ENCODE measurements around the gene GID8. TPM values are rescaled to one million over a fixed set of nuclear protein-coding genes. Genes with fewer than 3 reads are reported as not detected.

GID8 gene
- total and polyA plus RNA-seq, 2 of the 13 experiments (the other 11 are each of a cell fraction or from before 2014, with no cell fraction given), result 39.6 to 59.8 TPM

DNA sequence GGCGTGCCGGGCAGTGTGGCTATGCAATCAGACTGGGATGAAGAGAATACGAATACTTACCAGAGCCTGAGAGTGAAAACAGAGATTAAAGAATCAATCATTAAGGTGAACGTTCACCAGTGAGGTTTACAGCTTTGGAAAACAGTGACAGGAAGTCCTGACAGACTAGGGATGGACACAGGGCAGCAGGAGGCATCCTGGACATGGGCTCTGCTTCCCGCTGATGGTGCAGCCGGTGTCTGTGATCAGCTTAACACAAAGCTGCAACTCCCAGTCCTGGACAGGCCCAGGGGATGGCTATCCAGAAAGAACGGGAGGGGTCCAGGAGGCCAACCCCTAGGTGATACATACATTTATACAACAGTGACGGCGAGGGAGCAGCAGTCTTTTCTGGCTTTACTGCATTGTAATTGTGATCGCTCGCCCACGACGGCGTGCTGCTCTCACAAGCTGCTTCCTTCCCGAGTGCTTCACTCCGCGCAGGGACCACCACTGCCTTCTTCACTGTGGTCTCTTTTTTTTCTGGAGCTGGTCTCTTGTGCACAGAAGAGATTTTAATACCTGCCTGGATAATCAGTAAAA lies 32.3 kb upstream of the GID8 start (continued):
- TF ChIP-seq, protein P1, sequence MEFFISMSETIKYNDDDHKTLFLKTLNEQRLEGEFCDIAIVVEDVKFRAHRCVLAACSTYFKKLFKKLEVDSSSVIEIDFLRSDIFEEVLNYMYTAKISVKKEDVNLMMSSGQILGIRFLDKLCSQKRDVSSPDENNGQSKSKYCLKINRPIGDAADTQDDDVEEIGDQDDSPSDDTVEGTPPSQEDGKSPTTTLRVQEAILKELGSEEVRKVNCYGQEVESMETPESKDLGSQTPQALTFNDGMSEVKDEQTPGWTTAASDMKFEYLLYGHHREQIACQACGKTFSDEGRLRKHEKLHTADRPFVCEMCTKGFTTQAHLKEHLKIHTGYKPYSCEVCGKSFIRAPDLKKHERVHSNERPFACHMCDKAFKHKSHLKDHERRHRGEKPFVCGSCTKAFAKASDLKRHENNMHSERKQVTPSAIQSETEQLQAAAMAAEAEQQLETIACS (CRISPR knock-in tag; IDR thresholded peaks at IDR 0.05), result no peak
- no peak for TF ChIP-seq ESRRA (CRISPR knock-in tag; IDR thresholded peaks at IDR 0.05; ENCODE audit: low read depth)
- no peak for TF ChIP-seq KDM3A (CRISPR knock-in tag; IDR thresholded peaks at IDR 0.05; ENCODE audit: low read depth)
- TF ChIP-seq ZMYM3 (CRISPR knock-in tag; IDR thresholded peaks at IDR 0.05), result no peak
- TF ChIP-seq, protein P2, sequence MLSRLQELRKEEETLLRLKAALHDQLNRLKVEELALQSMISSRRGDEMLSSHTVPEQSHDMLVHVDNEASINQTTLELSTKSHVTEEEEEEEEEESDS (CRISPR knock-in tag; IDR thresholded peaks at IDR 0.05; ENCODE audit: borderline replicate concordance), result no peak
- TF ChIP-seq TEAD3 (CRISPR knock-in tag; optimal IDR thresholded peaks at IDR 0.05; ENCODE audit: borderline replicate concordance), result no peak
- TF ChIP-seq MED8 (CRISPR knock-in tag; IDR thresholded peaks at IDR 0.05; ENCODE audit: insufficient replicate concordance), result no peak
- no peak for TF ChIP-seq ZNF7 (CRISPR knock-in tag; IDR thresholded peaks at IDR 0.05)
- TF ChIP-seq, protein P3, sequence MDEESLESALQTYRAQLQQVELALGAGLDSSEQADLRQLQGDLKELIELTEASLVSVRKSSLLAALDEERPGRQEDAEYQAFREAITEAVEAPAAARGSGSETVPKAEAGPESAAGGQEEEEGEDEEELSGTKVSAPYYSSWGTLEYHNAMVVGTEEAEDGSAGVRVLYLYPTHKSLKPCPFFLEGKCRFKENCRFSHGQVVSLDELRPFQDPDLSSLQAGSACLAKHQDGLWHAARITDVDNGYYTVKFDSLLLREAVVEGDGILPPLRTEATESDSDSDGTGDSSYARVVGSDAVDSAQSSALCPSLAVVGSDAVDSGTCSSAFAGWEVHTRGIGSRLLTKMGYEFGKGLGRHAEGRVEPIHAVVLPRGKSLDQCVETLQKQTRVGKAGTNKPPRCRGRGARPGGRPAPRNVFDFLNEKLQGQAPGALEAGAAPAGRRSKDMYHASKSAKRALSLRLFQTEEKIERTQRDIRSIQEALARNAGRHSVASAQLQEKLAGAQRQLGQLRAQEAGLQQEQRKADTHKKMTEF (CRISPR knock-in tag; IDR thresholded peaks at IDR 0.05), result no peak
- TF ChIP-seq ZNF510 (CRISPR knock-in tag; IDR thresholded peaks at IDR 0.05; ENCODE audit: low read depth), result no peak
- TF ChIP-seq CENPX (CRISPR knock-in tag; IDR thresholded peaks at IDR 0.05), result no peak
- TF ChIP-seq, protein P4, sequence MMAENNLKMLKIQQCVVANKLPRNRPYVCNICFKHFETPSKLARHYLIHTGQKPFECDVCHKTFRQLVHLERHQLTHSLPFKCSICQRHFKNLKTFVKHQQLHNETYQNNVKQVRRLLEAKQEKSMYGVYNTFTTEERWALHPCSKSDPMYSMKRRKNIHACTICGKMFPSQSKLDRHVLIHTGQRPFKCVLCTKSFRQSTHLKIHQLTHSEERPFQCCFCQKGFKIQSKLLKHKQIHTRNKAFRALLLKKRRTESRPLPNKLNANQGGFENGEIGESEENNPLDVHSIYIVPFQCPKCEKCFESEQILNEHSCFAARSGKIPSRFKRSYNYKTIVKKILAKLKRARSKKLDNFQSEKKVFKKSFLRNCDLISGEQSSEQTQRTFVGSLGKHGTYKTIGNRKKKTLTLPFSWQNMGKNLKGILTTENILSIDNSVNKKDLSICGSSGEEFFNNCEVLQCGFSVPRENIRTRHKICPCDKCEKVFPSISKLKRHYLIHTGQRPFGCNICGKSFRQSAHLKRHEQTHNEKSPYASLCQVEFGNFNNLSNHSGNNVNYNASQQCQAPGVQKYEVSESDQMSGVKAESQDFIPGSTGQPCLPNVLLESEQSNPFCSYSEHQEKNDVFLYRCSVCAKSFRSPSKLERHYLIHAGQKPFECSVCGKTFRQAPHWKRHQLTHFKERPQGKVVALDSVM (CRISPR knock-in tag; IDR thresholded peaks at IDR 0.05), result no peak
- TF ChIP-seq CENPT (CRISPR knock-in tag; IDR thresholded peaks at IDR 0.05; ENCODE audit: low read depth), result no peak
- TF ChIP-seq, protein P5, sequence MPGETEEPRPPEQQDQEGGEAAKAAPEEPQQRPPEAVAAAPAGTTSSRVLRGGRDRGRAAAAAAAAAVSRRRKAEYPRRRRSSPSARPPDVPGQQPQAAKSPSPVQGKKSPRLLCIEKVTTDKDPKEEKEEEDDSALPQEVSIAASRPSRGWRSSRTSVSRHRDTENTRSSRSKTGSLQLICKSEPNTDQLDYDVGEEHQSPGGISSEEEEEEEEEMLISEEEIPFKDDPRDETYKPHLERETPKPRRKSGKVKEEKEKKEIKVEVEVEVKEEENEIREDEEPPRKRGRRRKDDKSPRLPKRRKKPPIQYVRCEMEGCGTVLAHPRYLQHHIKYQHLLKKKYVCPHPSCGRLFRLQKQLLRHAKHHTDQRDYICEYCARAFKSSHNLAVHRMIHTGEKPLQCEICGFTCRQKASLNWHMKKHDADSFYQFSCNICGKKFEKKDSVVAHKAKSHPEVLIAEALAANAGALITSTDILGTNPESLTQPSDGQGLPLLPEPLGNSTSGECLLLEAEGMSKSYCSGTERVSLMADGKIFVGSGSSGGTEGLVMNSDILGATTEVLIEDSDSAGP (CRISPR knock-in tag; IDR thresholded peaks at IDR 0.05; ENCODE audit: borderline replicate concordance), result 0 out of 2 replicates have a peak, but pooled peaks have one; percentile 5
- TF ChIP-seq MZF1 (CRISPR knock-in tag; IDR thresholded peaks at IDR 0.05; ENCODE audit: borderline replicate concordance), result no peak
- peak; percentile 70 for TF ChIP-seq AGO2 (optimal IDR thresholded peaks at IDR 0.05; ENCODE audit: low read depth, low read length)
- TF ChIP-seq, protein P6, sequence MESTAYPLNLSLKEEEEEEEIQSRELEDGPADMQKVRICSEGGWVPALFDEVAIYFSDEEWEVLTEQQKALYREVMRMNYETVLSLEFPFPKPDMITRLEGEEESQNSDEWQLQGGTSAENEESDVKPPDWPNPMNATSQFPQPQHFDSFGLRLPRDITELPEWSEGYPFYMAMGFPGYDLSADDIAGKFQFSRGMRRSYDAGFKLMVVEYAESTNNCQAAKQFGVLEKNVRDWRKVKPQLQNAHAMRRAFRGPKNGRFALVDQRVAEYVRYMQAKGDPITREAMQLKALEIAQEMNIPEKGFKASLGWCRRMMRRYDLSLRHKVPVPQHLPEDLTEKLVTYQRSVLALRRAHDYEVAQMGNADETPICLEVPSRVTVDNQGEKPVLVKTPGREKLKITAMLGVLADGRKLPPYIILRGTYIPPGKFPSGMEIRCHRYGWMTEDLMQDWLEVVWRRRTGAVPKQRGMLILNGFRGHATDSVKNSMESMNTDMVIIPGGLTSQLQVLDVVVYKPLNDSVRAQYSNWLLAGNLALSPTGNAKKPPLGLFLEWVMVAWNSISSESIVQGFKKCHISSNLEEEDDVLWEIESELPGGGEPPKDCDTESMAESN (CRISPR knock-in tag; conservative IDR thresholded peaks at IDR 0.05), result no peak
- no peak for TF ChIP-seq ZFYVE20 (CRISPR knock-in tag; IDR thresholded peaks at IDR 0.05; ENCODE audit: borderline replicate concordance, low read depth)
